Left renal cortex interstitium (tissue), 4 donors: Measurements from ENCODE around the gene PSMC3. TPM values are rescaled to one million over a fixed set of nuclear protein-coding genes. Genes with fewer than 3 reads are reported as not detected.
A peak's percentile ranks its signal among the peaks of the same experiment; 100 is the strongest.

ENCODE experiments used
- DNase-seq, 4 donors: peaks; one replicate each; pipeline ENCODE4 v3.0.0-alpha.2; 2013; ENCODE audit warnings: low read depth in 4 of 4, low spot score in 2 of 4, missing footprints in 1 of 4
- polyA plus RNA-seq, 4 donors: library from polyadenylated mRNA; unstranded; fragments of 120-200 nt; gene quantifications; one replicate each; pipeline ENCODE4 v1.2.1, GENCODE V29; 2013; ENCODE audit not compliant: insufficient read length in 4 of 4

PSMC3 gene
- 100 to 1,000 TPM; 126 to 176 (median 155) TPM for polyA plus RNA-seq

DNA sequence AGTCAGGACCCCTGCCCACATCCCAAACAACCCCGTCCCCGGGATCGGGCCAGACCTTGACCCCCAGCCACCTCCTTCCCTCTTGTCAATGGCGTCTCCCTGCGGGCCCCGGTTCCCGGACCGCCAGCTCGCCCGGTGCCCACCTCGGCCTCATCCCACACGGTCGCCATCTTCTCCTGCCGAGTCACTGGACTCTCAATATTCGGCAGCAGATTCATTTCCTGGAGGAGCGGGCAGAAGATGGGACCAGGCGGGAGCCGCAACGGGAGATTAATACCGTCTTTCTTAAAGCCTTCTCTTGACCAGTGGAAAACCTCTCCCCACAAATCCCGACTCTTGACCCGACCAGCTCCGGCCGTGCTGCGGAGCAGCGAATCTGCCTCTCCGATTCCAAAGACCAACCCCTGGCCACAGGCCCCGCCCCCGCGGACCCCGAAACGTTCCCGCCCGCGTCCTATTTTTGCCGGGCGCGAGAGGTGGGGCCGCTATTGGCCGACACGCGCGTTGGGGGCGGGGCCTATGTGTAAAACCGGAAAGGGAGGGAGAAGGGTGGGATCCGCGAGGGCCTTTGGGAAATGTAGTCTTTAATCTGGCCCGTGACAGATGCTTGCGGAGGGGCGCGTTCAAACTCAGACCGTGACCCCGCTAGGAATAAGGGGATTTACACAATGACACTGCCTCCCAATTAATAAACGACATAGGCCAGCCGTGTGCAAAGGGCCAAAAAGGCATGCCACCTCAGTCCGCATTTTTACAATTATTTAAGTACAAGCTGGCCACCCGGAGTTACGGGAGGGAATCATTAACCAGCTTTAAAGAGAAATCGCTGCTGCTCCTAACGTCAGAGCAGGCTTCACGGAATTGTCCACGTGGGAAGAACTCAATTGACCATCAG, at the start of gene PSMC3:
PSMC3 (minus strand) TSS at position 378 of the 895 bp plus-strand sequence; CDS start at position 218, 160 bp downstream.
- DNase-seq = peak; percentile 95 to 96 (median 96)

DNA sequence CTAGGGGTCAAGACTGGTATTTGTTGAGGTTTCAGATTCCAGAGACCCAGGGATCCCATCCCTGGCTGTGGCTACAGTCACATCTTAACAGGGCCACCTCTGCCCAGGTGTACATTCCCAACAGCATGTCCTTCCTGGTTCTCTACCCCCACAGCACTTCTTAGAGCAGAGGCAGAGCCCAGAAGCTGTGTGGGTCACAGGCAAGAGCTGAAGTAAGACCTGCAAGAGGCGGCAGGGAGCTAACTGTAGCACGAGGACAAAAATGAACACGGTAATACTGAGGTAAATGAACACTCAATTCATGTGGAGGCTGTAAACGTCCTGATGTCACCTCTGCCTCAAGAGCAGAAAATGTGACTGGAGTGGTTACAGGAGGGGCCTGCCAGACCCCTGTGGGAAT, 44.4 kb upstream of the PSMC3 start:
- no peak for DNase-seq

DNA sequence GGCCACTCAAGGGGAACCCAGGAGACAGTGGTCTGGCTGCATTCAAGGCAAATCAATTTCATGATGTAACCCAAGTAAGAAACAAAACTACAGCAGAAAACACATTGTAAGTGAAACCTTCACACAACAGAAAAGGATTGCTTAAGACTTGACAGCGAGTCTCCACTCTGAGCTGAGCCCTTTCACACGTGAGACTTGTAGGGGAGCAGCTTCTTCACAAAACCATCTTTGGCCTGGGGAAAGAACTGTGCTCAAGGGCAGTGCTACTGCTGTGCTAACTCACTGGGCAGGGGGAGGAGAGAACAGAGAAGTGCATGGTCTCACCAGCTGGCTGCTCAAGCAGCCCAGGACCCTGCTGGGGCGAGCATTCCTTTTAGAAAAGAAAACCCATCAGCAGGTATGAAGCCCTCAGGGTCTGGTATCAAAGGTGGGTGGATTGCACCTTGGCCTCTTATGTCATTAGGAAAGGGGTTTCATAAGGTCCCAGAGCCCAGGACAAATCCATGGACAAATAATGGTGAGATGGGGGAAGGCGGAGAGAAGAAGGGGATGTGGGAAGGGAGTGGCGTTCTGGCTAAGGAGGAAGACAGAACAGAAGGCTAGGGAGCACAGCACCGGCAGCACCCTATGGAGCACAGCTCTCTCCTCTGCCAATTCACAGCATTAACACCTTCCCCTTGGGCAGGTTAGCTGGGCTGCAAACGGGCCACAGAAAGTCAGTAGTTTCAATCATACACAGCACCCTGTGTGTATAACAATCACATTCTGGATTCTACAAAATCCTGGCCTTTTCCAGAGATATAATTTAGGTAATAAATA, 43.3 kb upstream of the PSMC3 start:
- no peak for DNase-seq

DNA sequence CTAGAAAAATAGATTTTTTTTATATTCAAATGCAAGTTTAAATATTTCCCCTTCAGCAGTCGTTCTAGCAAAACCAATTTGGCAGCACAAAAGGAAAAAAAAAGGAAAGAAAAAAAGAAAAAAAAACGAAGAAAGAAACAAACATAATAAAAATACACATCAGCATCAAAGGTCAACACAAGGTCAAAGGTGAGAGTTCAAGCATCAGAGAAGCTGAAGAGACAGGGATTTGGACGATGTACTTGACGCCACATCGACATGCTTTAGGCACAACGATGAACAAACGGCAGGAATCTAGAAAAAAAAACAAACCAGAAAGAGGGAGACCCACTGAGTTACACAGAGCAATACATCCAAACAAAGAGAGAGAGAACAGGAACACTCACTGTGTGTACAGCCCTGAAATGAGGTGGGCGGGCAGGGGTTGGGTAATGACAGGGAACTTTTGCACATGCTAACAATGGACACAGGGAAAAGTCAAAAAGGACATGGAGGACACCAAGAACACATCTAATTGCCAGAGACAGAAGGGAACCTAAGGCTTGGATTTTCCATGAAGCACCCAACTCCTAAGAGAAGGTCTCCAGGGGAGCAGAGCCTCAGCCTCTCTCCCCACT, 42.5 kb upstream of the PSMC3 start:
- DNase-seq = no peak

DNA sequence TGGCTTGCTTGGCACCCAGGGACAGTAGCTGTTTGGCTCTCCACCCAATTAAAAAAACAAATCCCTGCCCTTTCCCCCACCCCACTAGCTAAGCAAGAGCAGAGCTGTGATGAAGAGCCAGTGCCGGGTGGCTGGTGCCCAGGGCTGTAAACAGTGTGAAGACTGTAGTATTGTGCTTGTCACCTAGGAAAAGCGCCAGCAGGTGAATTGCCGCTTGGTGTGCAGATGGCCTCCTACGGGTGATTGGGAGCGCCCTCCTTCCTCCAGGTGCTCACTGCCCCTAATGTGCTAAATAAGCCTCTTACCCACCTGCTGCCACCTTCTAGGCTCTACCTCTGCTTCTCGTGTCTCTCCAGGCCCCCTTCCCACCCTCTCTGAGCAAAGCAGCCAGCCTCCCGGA, 41.1 kb upstream of the PSMC3 start:
- no peak for DNase-seq

DNA sequence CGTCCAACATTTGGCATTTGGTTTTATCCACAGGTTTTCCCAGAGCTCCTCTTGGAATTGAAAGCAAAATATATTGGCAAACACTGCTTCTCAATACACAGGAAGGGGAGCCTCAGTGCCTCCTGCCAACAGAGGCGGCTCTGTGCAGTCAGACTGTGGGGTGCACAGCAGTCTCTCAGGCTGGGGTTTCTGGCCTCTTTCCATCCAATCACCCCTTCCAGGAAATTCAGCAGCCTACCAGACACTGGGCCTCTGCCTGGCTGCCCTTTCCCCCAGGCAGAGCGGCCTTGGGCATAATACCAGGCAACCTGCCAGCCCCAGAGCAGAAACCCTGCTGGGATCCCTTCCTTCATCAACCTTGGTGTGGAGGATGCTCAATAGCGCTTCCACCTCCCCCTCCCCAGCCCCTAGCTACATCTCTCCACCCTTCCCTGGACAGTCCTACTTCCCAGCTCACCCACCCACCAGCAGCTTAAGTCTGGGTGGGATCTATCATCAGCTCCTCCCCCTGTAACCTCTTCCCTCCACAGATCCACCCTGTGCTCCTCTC, 40.5 kb upstream of the PSMC3 start:
- DNase-seq = no peak

DNA sequence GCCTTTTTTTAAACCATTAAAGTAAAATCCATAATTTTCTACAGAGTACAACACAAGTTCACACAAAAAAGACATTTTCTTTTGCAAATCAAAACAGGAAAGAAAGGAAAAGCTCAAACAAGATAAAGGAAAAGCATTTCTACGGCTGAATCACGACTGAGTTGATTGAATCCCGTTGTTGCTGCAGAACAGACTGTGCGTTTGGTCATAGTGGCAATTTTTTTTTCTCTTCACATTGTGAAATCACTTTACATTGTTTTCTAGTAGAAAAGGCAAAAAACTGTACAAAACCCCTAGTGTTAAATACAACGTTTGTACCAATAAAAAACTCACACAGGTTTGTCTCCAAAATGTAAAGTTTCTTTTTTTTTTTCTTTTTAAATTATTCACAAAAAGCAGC, 40.0 kb upstream of the PSMC3 start:
- DNase-seq = no peak

DNA sequence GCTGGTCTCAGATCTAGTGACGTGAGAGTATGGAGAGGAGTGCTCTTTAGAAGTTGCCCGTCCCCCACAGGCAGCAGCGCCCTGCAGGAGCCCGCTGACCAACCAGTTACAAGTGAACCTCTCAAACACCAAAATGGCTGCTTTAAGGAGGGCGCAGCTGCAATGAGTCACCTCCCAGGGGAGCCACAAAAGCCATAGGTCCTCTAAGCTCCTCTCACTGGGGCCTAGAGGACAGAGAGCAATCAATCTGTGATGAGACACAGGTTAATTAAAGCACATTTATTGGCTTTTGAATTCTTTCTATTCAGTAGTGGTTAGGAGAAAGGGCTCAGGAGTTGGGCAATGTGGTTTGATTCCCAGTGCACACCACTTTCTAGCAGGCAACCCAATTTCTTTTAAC, 38.2 kb upstream of the PSMC3 start:
- no peak for DNase-seq

DNA sequence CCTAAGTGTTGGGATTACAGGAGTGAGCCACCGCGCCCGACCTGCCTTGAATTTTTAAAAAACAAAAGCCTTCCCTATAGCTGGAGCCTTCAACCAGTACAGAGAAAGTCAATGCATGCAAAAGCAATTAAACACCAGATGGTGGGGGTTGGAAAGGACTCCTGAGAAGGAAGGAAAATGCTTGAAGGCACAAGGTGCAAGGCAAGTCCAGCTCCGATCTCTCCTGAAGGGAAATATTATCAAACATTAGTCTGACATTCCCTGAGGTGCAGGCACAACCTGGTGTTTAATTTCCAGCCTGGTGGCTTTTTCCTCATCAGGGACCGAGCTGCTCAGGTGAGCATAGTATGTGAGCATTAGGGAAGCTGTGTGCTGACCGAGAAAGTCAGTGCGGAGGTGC, 35.6 kb upstream of the PSMC3 start:
- no peak for DNase-seq

DNA sequence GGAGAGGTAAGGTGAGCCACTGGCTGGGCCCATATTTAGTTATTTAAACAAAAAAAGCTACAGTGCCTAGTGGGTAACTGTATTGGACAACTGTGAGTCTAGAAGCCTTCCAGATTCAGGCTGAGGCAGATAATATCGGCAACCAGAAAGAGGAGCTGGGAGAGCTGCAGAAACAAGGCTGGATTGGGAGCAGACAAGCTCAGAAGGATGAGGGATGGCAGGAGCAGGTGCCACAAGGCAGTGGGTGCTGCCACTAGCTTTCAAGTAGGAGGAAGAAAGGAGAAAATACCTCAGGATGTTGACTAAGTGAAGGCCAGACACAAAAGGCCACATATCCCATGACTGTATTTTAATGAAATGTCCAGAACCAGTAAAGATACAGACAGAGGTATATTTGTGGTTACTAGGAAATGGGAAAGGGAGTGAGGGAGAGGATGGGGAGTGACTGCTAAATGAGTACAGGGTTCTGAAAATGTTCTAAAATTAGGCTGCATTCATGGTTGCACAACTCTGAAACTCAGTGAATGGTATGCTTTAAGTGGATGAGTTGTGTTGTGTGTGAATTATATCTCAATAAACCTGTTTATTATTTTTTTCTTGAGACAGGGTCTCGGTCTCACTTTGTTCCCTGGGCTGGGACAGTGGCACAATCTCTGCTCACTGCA, 34.5 kb upstream of the PSMC3 start:
- DNase-seq = no peak

DNA sequence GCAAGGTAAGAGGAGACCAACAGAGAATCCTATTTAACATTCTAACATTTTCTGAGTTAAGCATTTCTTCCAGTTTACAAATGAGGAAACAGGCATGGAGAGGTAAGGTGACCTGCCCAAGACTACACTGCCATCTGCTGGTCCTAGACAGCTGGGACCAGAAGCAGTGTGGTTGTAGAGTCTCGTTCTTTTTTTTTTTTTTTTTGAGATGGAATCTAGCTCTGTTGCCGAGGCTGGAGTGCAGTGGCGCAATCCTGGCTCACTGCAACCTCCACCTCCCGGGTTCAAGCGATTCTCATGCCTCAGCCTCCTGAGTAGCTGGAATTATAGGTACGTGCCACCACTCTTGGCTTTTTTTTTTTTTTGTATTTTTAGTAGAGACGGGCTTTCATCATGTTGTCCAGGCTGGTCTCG, 28.0 kb upstream of the PSMC3 start:
- peak; percentile 34 to 75 (median 52) for DNase-seq

DNA sequence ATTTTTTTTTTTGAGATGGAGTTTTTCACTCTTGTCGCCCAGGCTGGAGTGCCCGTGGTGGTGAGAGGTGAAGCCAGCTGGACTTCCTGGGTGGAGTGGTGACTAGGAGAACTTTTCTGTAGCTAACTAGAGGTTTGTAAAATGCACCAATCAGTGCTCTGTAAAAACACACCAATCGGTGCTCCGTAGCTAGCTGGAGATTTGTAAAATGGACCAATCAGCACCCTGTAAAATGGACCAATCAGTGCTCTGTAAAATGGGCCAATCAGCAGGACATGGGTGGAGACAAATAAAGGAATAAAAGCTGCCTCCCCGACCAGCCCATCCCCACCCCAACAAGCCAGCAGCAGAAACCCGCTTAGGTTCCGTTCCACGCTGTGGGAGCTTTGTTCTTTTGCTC, 27.1 kb upstream of the PSMC3 start:
- no peak for DNase-seq

DNA sequence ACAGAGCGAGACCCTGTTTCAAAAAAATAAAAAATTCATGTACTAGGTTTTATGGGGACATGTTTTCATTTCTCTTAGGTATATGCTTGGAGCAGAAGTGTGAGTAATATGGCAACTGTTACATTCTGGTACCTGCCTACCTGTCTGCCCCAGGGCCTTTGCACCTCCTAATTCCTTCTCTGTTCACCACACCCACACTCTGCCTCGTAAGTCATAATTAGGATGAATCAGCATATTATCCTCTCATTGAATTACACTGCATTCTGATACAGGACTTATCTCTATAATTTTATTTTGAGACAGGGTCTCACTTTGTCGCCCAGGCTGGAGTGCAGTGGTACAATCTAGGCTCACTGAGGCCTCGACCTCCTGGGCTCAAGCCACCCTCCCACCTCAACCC, 25.8 kb upstream of the PSMC3 start:
- DNase-seq = no peak

DNA sequence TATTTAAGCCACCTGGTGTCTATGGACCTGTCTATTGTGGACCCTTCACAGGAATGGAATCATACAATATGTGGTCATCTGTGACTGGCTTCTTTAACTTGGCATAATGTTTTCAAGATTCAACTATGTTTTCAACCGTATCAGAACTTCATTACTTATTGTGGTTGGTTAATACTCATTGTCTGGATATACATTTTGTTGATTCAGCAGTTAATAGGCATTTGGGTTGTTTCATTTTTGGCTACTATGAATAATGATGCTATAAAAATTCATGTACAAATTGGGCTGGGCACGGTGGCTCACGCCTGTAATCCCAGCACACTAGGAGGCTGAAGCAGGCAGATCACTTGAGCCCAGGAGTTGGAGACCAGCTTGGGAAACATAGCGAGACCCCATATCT, 25.2 kb upstream of the PSMC3 start:
- no peak for DNase-seq

DNA sequence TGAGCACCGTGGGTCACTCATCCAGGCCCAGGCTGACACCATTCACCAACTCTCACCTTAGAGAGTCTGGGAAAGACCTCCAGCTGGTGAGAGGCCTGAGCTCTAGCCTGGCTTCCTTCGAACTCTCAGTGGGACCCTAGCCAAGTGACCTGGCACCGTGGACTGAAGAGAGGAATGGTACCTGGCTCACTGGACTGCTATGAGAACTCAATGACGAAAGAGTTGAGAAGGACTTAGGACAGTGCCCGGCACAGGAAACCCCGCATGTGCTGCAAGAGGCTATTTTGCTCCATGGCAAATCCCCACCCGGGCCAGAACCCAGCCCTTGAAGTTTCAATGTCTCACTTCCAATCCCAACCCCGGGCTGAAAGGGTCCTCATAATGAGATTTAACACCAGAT, 23.3 kb upstream of the PSMC3 start:
- DNase-seq = no peak

DNA sequence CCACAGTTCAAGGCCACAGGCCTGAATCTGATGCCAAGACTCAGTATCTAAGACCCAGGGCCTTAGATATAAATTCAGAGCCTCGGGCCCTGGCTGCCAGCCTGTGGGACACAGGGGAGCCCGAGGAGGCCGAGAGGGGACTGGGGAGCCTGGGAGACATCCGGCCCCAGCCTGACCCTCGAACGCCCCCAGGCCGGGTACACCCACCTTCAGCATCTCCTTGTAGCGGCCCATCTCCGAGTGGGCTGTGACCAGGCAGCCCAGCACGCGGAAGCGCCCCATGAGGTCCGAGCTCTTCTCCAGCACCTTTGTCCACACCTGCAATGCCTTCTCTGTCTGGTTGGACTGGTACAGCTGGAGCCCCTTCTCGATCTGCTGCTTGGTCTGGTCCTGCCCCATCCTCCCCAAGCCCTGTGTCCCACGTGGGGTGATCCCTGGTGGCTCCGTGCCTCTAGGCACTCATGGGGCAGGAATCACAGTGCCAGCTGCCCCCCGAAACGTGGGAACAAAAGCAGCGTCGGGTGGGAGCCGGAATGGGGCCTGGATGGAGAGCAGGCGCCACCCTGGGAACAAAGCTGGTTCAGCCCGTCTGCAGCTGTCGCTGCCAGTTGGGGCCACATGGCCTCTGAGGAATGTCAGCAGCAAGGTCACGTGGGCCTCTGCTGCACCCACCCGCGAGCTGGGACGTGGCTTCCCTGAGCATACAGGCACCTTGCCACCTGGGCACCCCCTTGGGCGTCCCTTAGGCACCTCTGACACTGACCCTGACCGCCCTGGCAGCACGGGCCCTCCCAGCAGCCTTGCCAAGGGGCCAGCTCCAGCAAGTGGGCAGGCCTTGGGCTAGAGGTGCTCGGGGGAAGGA, 22.6 kb upstream of the PSMC3 start, which contains the start of gene RAPSN:
RAPSN (minus strand) TSS at position 571 of the 862 bp plus-strand sequence; CDS start at position 399, 172 bp downstream.
- no peak for DNase-seq

DNA sequence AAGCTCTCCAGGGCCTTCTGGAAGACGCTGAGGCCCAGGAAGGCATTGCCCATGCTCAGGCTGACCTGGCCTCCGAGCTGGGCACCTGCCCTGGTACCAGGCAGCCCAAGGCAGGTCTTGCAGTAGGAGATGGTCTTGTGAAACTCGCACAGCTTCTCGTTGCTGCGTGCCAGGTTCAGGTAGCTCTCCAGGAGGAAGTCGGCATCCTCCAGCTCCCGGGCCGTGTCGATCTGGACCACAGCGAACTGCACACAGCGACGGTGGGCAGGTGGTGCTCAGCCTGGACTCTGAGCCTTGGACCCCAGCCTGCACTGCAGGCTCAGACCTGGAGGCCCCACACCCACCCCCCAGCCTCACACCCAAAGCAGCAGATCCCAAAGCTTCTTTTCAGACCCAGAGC, 21.7 kb upstream of the PSMC3 start:
- no peak for DNase-seq

DNA sequence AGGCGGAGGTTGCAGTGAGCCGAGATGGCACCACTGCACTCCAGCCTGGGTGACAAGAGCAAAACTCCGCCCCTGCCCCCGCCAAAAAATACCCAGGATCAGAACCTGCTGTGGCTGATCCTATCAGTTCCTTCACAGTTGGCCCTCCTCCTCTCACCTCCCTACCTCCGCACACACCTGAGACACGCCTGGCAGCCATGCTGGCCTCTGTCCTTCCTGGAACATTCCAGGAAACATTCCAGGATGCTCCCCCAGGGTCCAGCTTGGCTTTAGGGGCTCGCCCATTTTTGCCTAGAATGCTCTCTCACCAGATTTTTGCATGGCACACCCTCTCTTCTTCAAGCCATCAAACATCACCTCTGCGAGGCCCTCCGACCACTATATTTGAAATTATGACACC, 20.6 kb upstream of the PSMC3 start:
- DNase-seq = no peak

DNA sequence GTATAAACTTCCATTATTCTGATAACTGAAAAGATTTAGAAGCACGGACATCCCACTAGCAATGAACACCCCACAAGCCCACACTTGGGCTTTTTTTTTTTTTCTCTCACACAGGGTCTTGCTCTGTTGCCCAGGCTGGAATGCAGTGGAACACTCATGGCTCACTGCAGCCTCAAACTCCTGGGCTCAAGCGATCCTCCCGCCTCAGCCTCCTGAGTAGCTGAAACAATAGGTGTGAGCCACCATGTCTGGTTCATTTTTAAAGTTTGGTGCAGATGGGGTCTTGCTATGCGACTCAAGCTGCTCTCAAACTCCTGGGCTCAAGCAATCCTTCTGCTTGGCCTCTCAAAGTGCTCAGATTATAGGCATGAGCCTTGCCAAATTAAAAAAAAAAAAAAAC, 19.6 kb upstream of the PSMC3 start:
- DNase-seq = no peak
